SK-MEL-5 (cell line): ENCODE data around the gene MAP3K20. TPM values are rescaled to one million over a fixed set of nuclear protein-coding genes. Genes with fewer than 3 reads are reported as not detected.
"Not testable (repeated sequence)": the region's sequence is repeated elsewhere in the genome, so short reads cannot be mapped to it uniquely, and the experiment has no call there.

Experiments used
- DNase-seq: peaks from one replicate; pipeline ENCODE4 v3.0.0-alpha.2; 2016; ENCODE audit warnings: low read depth, low spot score
- in situ Hi-C: cut with HindIII; loops from 2 replicates; pipeline ENCODE4 v1.10.0; 2016; ENCODE audit warnings: low sequenced_read_pairs, high pct_unique_total_duplicates, low pct_unique_long_range_greater_than_20kb
- polyA plus RNA-seq, 2 experiments: library from polyadenylated mRNA; depleted of rRNA; stranded (reverse); fragments of >200 nt; gene quantifications; 2 replicates each; pipeline ENCODE4 v1.2.3, GENCODE V29; 2015
- total RNA-seq: library from RNA; depleted of rRNA; stranded (reverse); fragments of >200 nt; shearing (Covaris generic); gene quantifications from 2 replicates; pipeline ENCODE4 v1.2.3, GENCODE V29; 2014; rRNA removed

MAP3K20 gene
- 11.2 and 12.2 TPM in 2 replicates for total RNA-seq
- 10.0 and 15.7 TPM in 2 replicates for polyA plus RNA-seq (2015; cell fraction: cytosol; rRNA removed)
- polyA plus RNA-seq (2015; cell fraction: nucleus; rRNA removed), result 3.6 and 4.4 TPM in 2 replicates

- peak; percentile 55 for DNase-seq
- in situ Hi-C loops, result no loop called here
Observed at GRCh38 chr2:173075781-173076580, at the start of gene MAP3K20. Gene MAP3K20, plus strand, starts transcription at chr2:173075846. Its CDS starts 15,186 bp downstream, at chr2:173091032.

GRCh38 chr2:173026479-173026878, 49.2 kb upstream of the MAP3K20 start:
- DNase-seq, result no peak
- in situ Hi-C loops, result no loop called here

GRCh38 chr2:173027181-173028128, 48.2 kb upstream of the MAP3K20 start:
- DNase-seq, result peak; percentile 83
- in situ Hi-C loops, result no loop called here

GRCh38 chr2:173028141-173028540, 47.5 kb upstream of the MAP3K20 start:
- in situ Hi-C loops, result no loop called here
- no peak for DNase-seq

GRCh38 chr2:173028671-173029070, 47.0 kb upstream of the MAP3K20 start:
- no peak for DNase-seq
- in situ Hi-C loops, result no loop called here

GRCh38 chr2:173030561-173031490, 44.8 kb upstream of the MAP3K20 start:
- no peak for DNase-seq
- in situ Hi-C loops, result no loop called here

GRCh38 chr2:173032032-173032431, 43.6 kb upstream of the MAP3K20 start:
- in situ Hi-C loops, result no loop called here
- no peak for DNase-seq

GRCh38 chr2:173033084-173033483, 42.6 kb upstream of the MAP3K20 start:
- in situ Hi-C loops, result no loop called here
- DNase-seq, result no peak

GRCh38 chr2:173034143-173034542, 41.5 kb upstream of the MAP3K20 start:
- no peak for DNase-seq
- in situ Hi-C loops, result no loop called here

GRCh38 chr2:173037245-173038120, 38.2 kb upstream of the MAP3K20 start:
- no peak for DNase-seq
- in situ Hi-C loops, result no loop called here

GRCh38 chr2:173038257-173038656, 37.4 kb upstream of the MAP3K20 start:
- DNase-seq, in situ Hi-C loops: not testable (repeated sequence)

GRCh38 chr2:173040729-173041128, 34.9 kb upstream of the MAP3K20 start:
- in situ Hi-C loops, result no loop called here

GRCh38 chr2:173043476-173043875, 32.2 kb upstream of the MAP3K20 start:
- no peak for DNase-seq
- in situ Hi-C loops, result no loop called here

More at GRCh38 chr2:173040729-173041128, 34.9 kb upstream of the MAP3K20 start:
- no peak for DNase-seq

- no peak for DNase-seq
- in situ Hi-C loops, result no loop called here
Observed at GRCh38 chr2:173043897-173044519, 31.6 kb upstream of the MAP3K20 start.

GRCh38 chr2:173044686-173045085, 31.0 kb upstream of the MAP3K20 start:
- in situ Hi-C loops, result no loop called here
- no peak for DNase-seq

- in situ Hi-C loops, result no loop called here
- DNase-seq, result no peak
Observed at GRCh38 chr2:173045181-173045580, 30.5 kb upstream of the MAP3K20 start.
